Colonic mucosa (tissue), 4 donors: ENCODE results near the gene CD83. TPM values are rescaled to one million over a fixed set of nuclear protein-coding genes. Genes with fewer than 3 reads are reported as not detected.

Source experiments
- DNase-seq: peaks from one replicate; pipeline ENCODE4 v3.0.0-alpha.2; 2020
- H3K27ac ChIP-seq: fragments of 200-600 bp; one replicate; pipeline ENCODE4 v1.8.0; 2021
- H3K27me3 ChIP-seq: fragments of 200-600 bp; one replicate; pipeline ENCODE4 v1.8.0; 2021
- H3K36me3 ChIP-seq: fragments of 200-600 bp; one replicate; pipeline ENCODE4 v1.8.0; 2021
- H3K4me1 ChIP-seq: fragments of 200-600 bp; one replicate; pipeline ENCODE4 v1.8.0; 2021; ENCODE audit warnings: mild to moderate bottlenecking
- H3K4me3 ChIP-seq: fragments of 200-600 bp; one replicate; pipeline ENCODE4 v1.8.0; 2021
- H3K9ac ChIP-seq, 2 donors: one replicate each; pipeline ENCODE4 v1.7.0; 2013; ENCODE audit warnings: control low read depth in 2 of 2, low read depth in 2 of 2, low read length in 2 of 2
- H3K9me3 ChIP-seq: fragments of 200-600 bp; one replicate; pipeline ENCODE4 v1.8.0; 2021
- CTCF ChIP-seq: fragments of 200-600 bp; IDR thresholded peaks from one replicate; pipeline ENCODE4 v1.8.0; 2022; ENCODE audit warnings: antibody characterized with exemption, mild to moderate bottlenecking
- intact Hi-C: fragments of 100-400 bp; cut with DNase I; formaldehyde crosslinking; loops from one replicate; pipeline ENCODE4 v1.14.1; 2022
- total RNA-seq, 2 donors: library from RNA; stranded (reverse); fragmentation: NEBNext Ultra II Directional in 1 of 2; extraction: Animal tissue kit (Norgen Biotek cat#: 25700) in 1 of 2; gene quantifications; one replicate each; pipeline ENCODE4 v1.2.1, GENCODE V29; 2021
- donor health status: healthy.
- donor health status: DM: no; HTN: no; CAD: no.
- donor health status: DM: no; HTN: no; CAD: no.

Gene CD83
- total RNA-seq, 2 donors from 2014 or later: 2.8 TPM

GRCh38 chr6:14092316-14092715, 25.3 kb upstream of the CD83 start:
- Histone ChIP-seq H3K36me3 (no peaks in the 10 kb centered on the region), H3K27me3 (no peaks in the 10 kb centered on the region), H3K9ac (no peak overlapping the region), H3K9me3 (no peaks in the 10 kb centered on the region), H3K27ac (no peak overlapping the region), H3K4me1 (no peaks in the 10 kb centered on the region), H3K4me3 (no peak overlapping the region)
- DNase-seq: no peak
- intact Hi-C loops: no loop called here
- no peak for TF ChIP-seq CTCF

GRCh38 chr6:14092838-14093789, 24.5 kb upstream of the CD83 start:
- H3K36me3 ChIP-seq: no peaks in the 10 kb centered on the region
- no peak for TF ChIP-seq CTCF
- no peaks in the 10 kb centered on the region for H3K27me3 ChIP-seq
- H3K4me3 ChIP-seq: no peak overlapping the region
- H3K27ac ChIP-seq: no peak overlapping the region
- H3K9ac ChIP-seq: no peak overlapping the region
- H3K4me1 ChIP-seq: no peaks in the 10 kb centered on the region
- H3K9me3 ChIP-seq: no peaks in the 10 kb centered on the region
- no peak for DNase-seq
- intact Hi-C loops: no loop called here

GRCh38 chr6:14094721-14095120, 22.9 kb upstream of the CD83 start:
- no peaks in the 10 kb centered on the region for H3K9me3 ChIP-seq
- H3K4me1 ChIP-seq: no peaks in the 10 kb centered on the region
- DNase-seq: no peak
- H3K4me3 ChIP-seq: no peak overlapping the region
- H3K9ac ChIP-seq: no peak overlapping the region
- intact Hi-C loops: no loop called here
- no peak overlapping the region for H3K27ac ChIP-seq
- H3K27me3 ChIP-seq: no peaks in the 10 kb centered on the region
- H3K36me3 ChIP-seq: no peaks in the 10 kb centered on the region
- no peak for TF ChIP-seq CTCF

- TF ChIP-seq CTCF: no peak
- no peak overlapping the region for H3K4me3 ChIP-seq
- no peak overlapping the region for H3K9ac ChIP-seq
- no peaks in the 10 kb centered on the region for H3K4me1 ChIP-seq
- no peaks in the 10 kb centered on the region for H3K27me3 ChIP-seq
- no peaks in the 10 kb centered on the region for H3K36me3 ChIP-seq
- intact Hi-C loops: no loop called here
- DNase-seq: no peak
- no peaks in the 10 kb centered on the region for H3K9me3 ChIP-seq
- no peak overlapping the region for H3K27ac ChIP-seq
These were observed 22.1 kb upstream of the CD83 start for GRCh38 chr6:14095437-14095836.

- Histone ChIP-seq H3K9me3 (no peaks in the 10 kb centered on the region), H3K9ac (no peak overlapping the region), H3K4me3 (no peak overlapping the region), H3K4me1 (no peaks in the 10 kb centered on the region), H3K27ac (no peak overlapping the region), H3K27me3 (no peaks in the 10 kb centered on the region), H3K36me3 (no peaks in the 10 kb centered on the region)
- no peak for TF ChIP-seq CTCF
- intact Hi-C loops: no loop called here
- DNase-seq: no peak
These were observed 17.4 kb upstream of the CD83 start for GRCh38 chr6:14100138-14100537.
